HepG2 (cell line): ENCODE results near the gene LRRC3C. TPM values are rescaled to one million over a fixed set of nuclear protein-coding genes. Genes with fewer than 3 reads are reported as not detected.
A peak's percentile ranks its signal among the peaks of the same experiment; 100 is the strongest.

Experiments used
- ATF1 ChIP-seq: IDR thresholded peaks from 2 replicates; pipeline ENCODE4 v1.6.1; 2016; ENCODE audit warnings: mild to moderate bottlenecking, control low read depth
- ATF5 ChIP-seq: sonication (generic); formaldehyde crosslinking; IDR thresholded peaks from 2 replicates; pipeline ENCODE4 v1.4.0; 2020; ENCODE audit warnings: mild to moderate bottlenecking, low read depth, missing genetic modification reagents
- ATM ChIP-seq: fragments of 450-650 bp; IDR thresholded peaks from 2 replicates; pipeline ENCODE4 v1.7.1; 2017; ENCODE audit warnings: mild to moderate bottlenecking, borderline replicate concordance
- CREB3 ChIP-seq: sonication (generic); formaldehyde crosslinking; IDR thresholded peaks from 2 replicates; pipeline ENCODE4 v1.5.0; 2020; ENCODE audit warnings: missing genetic modification reagents
- FOXP1 ChIP-seq, 2 experiments: fragments of 450-650 bp in 1 of 2; IDR thresholded peaks; 2 replicates each; pipeline ENCODE4 v1.6.1; 2017 to 2018; ENCODE audit warnings: antibody characterized with exemption in 1 of 2
- KIAA2018 ChIP-seq: sonication (generic); formaldehyde crosslinking; IDR thresholded peaks from 2 replicates; pipeline ENCODE4 v1.5.0; 2020; ENCODE audit warnings: mild to moderate bottlenecking, missing genetic modification reagents, borderline replicate concordance
- MTF1 ChIP-seq: sonication (generic); formaldehyde crosslinking; IDR thresholded peaks from 2 replicates; pipeline ENCODE4 v1.5.0; 2020; ENCODE audit warnings: missing genetic modification reagents
- NPAS2 ChIP-seq: sonication (generic); formaldehyde crosslinking; IDR thresholded peaks from 2 replicates; pipeline ENCODE4 v1.8.0; 2022; ENCODE audit warnings: mild to moderate bottlenecking, missing genetic modification reagents, borderline replicate concordance
- NR2F1 ChIP-seq, 2 experiments: fragments of 450-650 bp in 1 of 2; formaldehyde crosslinking in 1 of 2; IDR thresholded peaks; 2 replicates each; pipeline versions ENCODE4 v1.5.0 to v1.6.1; 2016 to 2020; ENCODE audit warnings: mild to moderate bottlenecking in 1 of 2, missing compliant biosample characterization in 1 of 2, missing genetic modification reagents in 1 of 2, moderate library complexity in 1 of 2
- PRPF4 ChIP-seq: fragments of 200-400 bp; formaldehyde crosslinking; IDR thresholded peaks from 2 replicates; pipeline ENCODE4 v1.6.1; 2016; ENCODE audit warnings: low read length, low read depth; ENCODE audit not compliant: poor library complexity, severe bottlenecking
- RFX3 ChIP-seq: IDR thresholded peaks from 2 replicates; pipeline ENCODE4 v1.6.1; 2016; ENCODE audit warnings: missing biosample characterization, missing genetic modification reagents
- SKI ChIP-seq: fragments of 450-650 bp; IDR thresholded peaks from one replicate; pipeline ENCODE4 v1.6.1; 2018; ENCODE audit warnings: mild to moderate bottlenecking; ENCODE audit not compliant: partially characterized antibody
- TP53 ChIP-seq: sonication (generic); formaldehyde crosslinking; conservative IDR thresholded peaks from 2 replicates; pipeline ENCODE4 v1.4.0; 2020; ENCODE audit warnings: missing genetic modification reagents
- ZBTB42 ChIP-seq: sonication (generic); formaldehyde crosslinking; IDR thresholded peaks from 2 replicates; pipeline ENCODE4 v1.5.0; 2020; ENCODE audit warnings: mild to moderate bottlenecking, missing genetic modification reagents
- ZEB1 ChIP-seq: IDR thresholded peaks from 2 replicates; pipeline ENCODE4 v1.6.1; 2012; ENCODE audit warnings: mild to moderate bottlenecking, low read depth, inconsistent platforms; ENCODE audit not compliant: insufficient replicate concordance
- ZIK1 ChIP-seq: sonication (generic); formaldehyde crosslinking; IDR thresholded peaks from 2 replicates; pipeline ENCODE4 v1.5.0; 2020; ENCODE audit warnings: mild to moderate bottlenecking, low read depth, missing genetic modification reagents, borderline replicate concordance
- ZKSCAN1 ChIP-seq: fragments of 150-350 bp; IDR thresholded peaks from 2 replicates; pipeline ENCODE4 v1.6.1; 2014; ENCODE audit warnings: low read length
- ZNF232 ChIP-seq: sonication (generic); formaldehyde crosslinking; IDR thresholded peaks from 2 replicates; pipeline ENCODE4 v1.4.0; 2020; ENCODE audit warnings: missing genetic modification reagents, borderline replicate concordance
- ZNF501 ChIP-seq: sonication (generic); formaldehyde crosslinking; IDR thresholded peaks from 2 replicates; pipeline ENCODE4 v1.5.1; 2020; ENCODE audit warnings: mild to moderate bottlenecking, moderate library complexity, missing genetic modification reagents
- ZNF530 ChIP-seq: sonication (generic); formaldehyde crosslinking; IDR thresholded peaks from 2 replicates; pipeline ENCODE4 v1.5.0; 2020; ENCODE audit warnings: low read depth, mild to moderate bottlenecking, missing genetic modification reagents
- polyA plus RNA-seq, 8 experiments: library from polyadenylated mRNA; depleted of rRNA in 3 of 8; stranded (reverse) in 7 of 8; unstranded in 1 of 8; fragments of >200 nt; fragmentation: Illumina TruSeq in 4 of 8; extraction: Trizol in 4 of 8; gene quantifications; 2 replicates each; pipeline versions ENCODE4 v1.2.1 to v1.2.3, GENCODE V29; 2011 to 2016; ENCODE audit warnings: low read depth in 4 of 8, missing spikeins in 1 of 8, mixed read lengths in 1 of 8; ENCODE audit not compliant: insufficient read depth in 1 of 8
- total RNA-seq, 5 experiments: library from RNA; depleted of rRNA; stranded (reverse); fragments of >200 nt; fragmentation: Illumina TruSeq; extraction: Trizol; gene quantifications; 2 replicates each; pipeline ENCODE4 v1.2.3, GENCODE V29; 2016; ENCODE audit warnings: low read depth in 1 of 5

Gene LRRC3C
- total and polyA plus RNA-seq, 2 of the 13 experiments (the other 11 are each of a cell fraction or from before 2014, with no cell fraction given): 0.17 TPM; not detected in 1

- TF ChIP-seq KIAA2018 (CRISPR knock-in tag): no peak
- TF ChIP-seq ZNF232: no peak
- TF ChIP-seq CREB3: no peak
- no peak for TF ChIP-seq ZKSCAN1
- no peak for TF ChIP-seq MTF1
- no peak for TF ChIP-seq NPAS2 (CRISPR knock-in tag)
- peak; percentile 84 for TF ChIP-seq ZNF501 (CRISPR knock-in tag)
- TF ChIP-seq ATF1 (CRISPR knock-in tag): no peak
- 0 out of 2 replicates have a peak, but pooled peaks have one; percentile 26 for TF ChIP-seq ATF5 (CRISPR knock-in tag)
- no peak for TF ChIP-seq PRPF4
- 0 out of 4 replicates have a peak, but pooled peaks of 1 of the 2 experiments have one; percentile 29 for TF ChIP-seq NR2F1 (CRISPR knock-in tag; IDR thresholded peaks at IDR 0.05)
- TF ChIP-seq ZNF530 (CRISPR knock-in tag): no peak
- TF ChIP-seq TP53 (CRISPR knock-in tag): no peak
- TF ChIP-seq ZIK1: peak; percentile 31; the same call in 1 of the 2 replicates
- no peak for TF ChIP-seq FOXP1 (IDR thresholded peaks at IDR 0.05)
- no peak for TF ChIP-seq FOXP1 (CRISPR knock-in tag; IDR thresholded peaks at IDR 0.05)
- TF ChIP-seq RFX3 (CRISPR knock-in tag): no peak
- peak; percentile 6 for TF ChIP-seq ZEB1
- no peak for TF ChIP-seq SKI
- TF ChIP-seq ATM: no peak
- no peak for TF ChIP-seq ZBTB42 (CRISPR knock-in tag)
Observed at GRCh38 chr17:39927929-39928857, 661 bp downstream of the LRRC3C start (continued).
